ENCODE results near the gene TCF4. TPM values are rescaled to one million over a fixed set of nuclear protein-coding genes. Genes with fewer than 3 reads are reported as not detected.

TCF4 gene
- total and polyA plus RNA-seq, 5 donors: 17.3 to 73.6 (median 58.7) TPM

- no peak for ATAC-seq
Observed at GRCh38 chr18:55229682-55230081, 358.3 kb downstream of the TCF4 start.

DNA sequence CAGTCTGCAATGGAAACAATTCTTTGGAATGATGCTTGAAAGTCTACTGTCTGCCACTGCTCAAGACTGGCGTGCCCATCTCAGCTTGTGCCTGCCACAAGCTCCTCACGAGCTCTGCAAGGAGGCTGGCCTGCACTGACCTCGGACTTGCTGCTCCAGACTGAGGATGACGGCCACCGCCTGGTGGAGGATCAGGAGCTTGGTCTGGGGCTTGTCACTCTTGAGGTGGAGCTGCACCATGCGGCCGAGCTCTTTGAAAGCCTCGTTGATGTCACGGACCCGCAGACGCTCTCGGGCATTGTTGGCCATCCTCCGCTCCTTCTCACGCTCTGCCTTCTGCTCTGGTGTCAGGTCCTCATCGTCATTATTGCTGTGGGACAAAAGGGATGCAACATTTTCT, 359.3 kb downstream of the TCF4 start:
- ATAC-seq: peak in 1 of 2 donors; percentile 26
- Histone ChIP-seq H3K9me3 (ENCODE audit: control insufficient read depth, low read length) (no peaks in the 10 kb centered on the region), H3K4me1 (ENCODE audit: control insufficient read depth, insufficient read depth, low read length) (no peaks in the 10 kb centered on the region), H3K27me3 (ENCODE audit: control insufficient read depth, insufficient read depth) (no peaks in the 10 kb centered on the region), H3K4me3 (ENCODE audit: low read length) (no peak overlapping the region), H3K27ac (ENCODE audit: low read length) (no peak overlapping the region)
- intact Hi-C loops (cut with DNase I): loop anchor here in 1 of 4 donors (10.0 kb wide), 1 partner anchor 546 kb away; no protein-coding TSS in a partner anchor
- peak in 1 of 3 donors; percentile 56 for DNase-seq
- WGBS: 86% methylated on average over 15 of the region's 15 CpGs

More at GRCh38 chr18:55229682-55230081, 358.3 kb downstream of the TCF4 start:
- intact Hi-C loops (cut with DNase I): loop anchor here in 2 of 4 donors (10.0 kb wide), 3 partner anchors 95 to 1345 kb away; no protein-coding TSS in a partner anchor
- Histone ChIP-seq H3K4me3 (ENCODE audit: low read length) (no peak overlapping the region), H3K27ac (ENCODE audit: low read length) (no peak overlapping the region), H3K27me3 (ENCODE audit: control insufficient read depth, insufficient read depth) (no peaks in the 10 kb centered on the region), H3K4me1 (ENCODE audit: control insufficient read depth, insufficient read depth, low read length) (no peaks in the 10 kb centered on the region), H3K9me3 (ENCODE audit: control insufficient read depth, low read length) (no peaks in the 10 kb centered on the region)
- 87% methylated on average over 4 of the region's 4 CpGs for WGBS
- no peak for DNase-seq

DNA sequence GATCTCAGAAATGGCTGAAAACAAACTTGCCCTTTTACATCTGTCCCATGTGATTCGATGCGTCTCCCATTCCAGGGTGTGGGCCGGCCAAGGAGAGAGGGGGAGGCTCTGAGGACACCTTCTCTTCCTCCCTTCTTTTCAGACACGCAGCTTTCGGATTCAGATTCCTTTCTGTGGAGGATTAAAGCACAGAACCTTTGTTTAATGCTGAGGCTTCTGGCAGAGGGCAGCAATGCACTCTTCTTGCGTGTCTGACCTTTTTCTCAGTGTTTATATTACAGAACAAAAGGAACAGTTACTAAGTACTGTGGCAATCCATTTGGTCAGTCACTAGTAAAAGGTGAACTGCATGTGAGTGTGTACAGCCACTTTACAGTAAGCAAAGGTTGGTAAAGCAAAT, 359.8 kb downstream of the TCF4 start:
- ATAC-seq (peak in 1 of 2 donors; percentile 14), DNase-seq (no peak)
- Histone ChIP-seq H3K9me3 (ENCODE audit: control insufficient read depth, low read length) (no peaks in the 10 kb centered on the region), H3K4me1 (ENCODE audit: control insufficient read depth, insufficient read depth, low read length) (no peaks in the 10 kb centered on the region), H3K27me3 (ENCODE audit: control insufficient read depth, insufficient read depth) (no peaks in the 10 kb centered on the region), H3K27ac (ENCODE audit: low read length) (no peak overlapping the region), H3K4me3 (ENCODE audit: low read length) (no peak overlapping the region)
- intact Hi-C loops (cut with DNase I): loop anchor here in 1 of 4 donors (10.0 kb wide), 1 partner anchor 547 kb away; no protein-coding TSS in a partner anchor
- WGBS: 55% methylated on average over 6 of the region's 6 CpGs

GRCh38 chr18:55227771-55228170, 360.2 kb downstream of the TCF4 start:
- H3K27ac ChIP-seq (ENCODE audit: low read length): no peak overlapping the region
- H3K27me3 ChIP-seq (ENCODE audit: control insufficient read depth, insufficient read depth): no peaks in the 10 kb centered on the region
- no peak overlapping the region for H3K4me3 ChIP-seq (ENCODE audit: low read length)
- 87% methylated on average over 3 of the region's 3 CpGs for WGBS
- H3K9me3 ChIP-seq (ENCODE audit: control insufficient read depth, low read length): no peaks in the 10 kb centered on the region
- ATAC-seq: no peak
- intact Hi-C loops (cut with DNase I): loop anchor here in 1 of 4 donors (10.0 kb wide), 1 partner anchor 547 kb away; no protein-coding TSS in a partner anchor
- no peak for DNase-seq
- no peaks in the 10 kb centered on the region for H3K4me1 ChIP-seq (ENCODE audit: control insufficient read depth, insufficient read depth, low read length)

DNA sequence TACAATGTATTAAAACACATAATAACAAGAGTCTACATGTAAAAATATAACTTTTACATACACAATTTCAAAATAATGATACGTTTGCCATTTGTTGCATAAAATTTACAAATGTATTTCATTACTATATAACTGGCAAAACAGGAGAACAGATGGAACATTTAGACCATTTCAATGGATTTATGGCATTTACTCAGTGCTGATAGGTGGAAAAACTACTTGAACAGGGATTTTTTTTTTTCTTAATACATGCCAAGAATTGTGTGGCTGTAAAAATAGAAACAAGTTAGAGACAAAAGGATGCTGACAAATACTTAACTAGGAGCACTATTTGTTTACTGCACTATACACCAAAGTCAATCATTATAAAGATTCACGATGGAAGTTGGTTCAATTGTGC, 361.9 kb downstream of the TCF4 start:
- DNase-seq (no peak), ATAC-seq (no peak)
- Histone ChIP-seq H3K4me3 (ENCODE audit: low read length) (no peak overlapping the region), H3K9me3 (ENCODE audit: control insufficient read depth, low read length) (no peaks in the 10 kb centered on the region), H3K4me1 (ENCODE audit: control insufficient read depth, insufficient read depth, low read length) (no peaks in the 10 kb centered on the region), H3K27me3 (ENCODE audit: control insufficient read depth, insufficient read depth) (no peaks in the 10 kb centered on the region), H3K27ac (ENCODE audit: low read length) (no peak overlapping the region)
- WGBS: 64% methylated on average over 2 of the region's 2 CpGs
- intact Hi-C loops (cut with DNase I): loop anchor here in 1 of 4 donors (10.0 kb wide), 1 partner anchor 549 kb away; no protein-coding TSS in a partner anchor

- H3K4me3 ChIP-seq (ENCODE audit: low read length): no peak overlapping the region
- H3K4me1 ChIP-seq (ENCODE audit: control insufficient read depth, insufficient read depth, low read length): no peaks in the 10 kb centered on the region
- intact Hi-C loops (cut with DNase I): loop anchor here in 1 of 4 donors (10.0 kb wide), 1 partner anchor 551 kb away; no protein-coding TSS in a partner anchor
- DNase-seq: no peak
- no peak for ATAC-seq
- H3K27ac ChIP-seq (ENCODE audit: low read length): no peak overlapping the region
- no peaks in the 10 kb centered on the region for H3K9me3 ChIP-seq (ENCODE audit: control insufficient read depth, low read length)
- no peaks in the 10 kb centered on the region for H3K27me3 ChIP-seq (ENCODE audit: control insufficient read depth, insufficient read depth)
- WGBS: 77% methylated on average over 1 of the region's 1 CpG
Observed at GRCh38 chr18:55224086-55224625, 363.8 kb downstream of the TCF4 start.

- ATAC-seq (no peak), DNase-seq (no peak)
- Histone ChIP-seq H3K9me3 (ENCODE audit: control insufficient read depth, low read length) (no peaks in the 10 kb centered on the region), H3K27me3 (ENCODE audit: control insufficient read depth, insufficient read depth) (no peaks in the 10 kb centered on the region), H3K4me1 (ENCODE audit: control insufficient read depth, insufficient read depth, low read length) (no peaks in the 10 kb centered on the region), H3K27ac (ENCODE audit: low read length) (no peak overlapping the region), H3K4me3 (ENCODE audit: low read length) (no peak overlapping the region)
- intact Hi-C loops (cut with DNase I): loop anchor here in 1 of 4 donors (10.0 kb wide), 1 partner anchor 553 kb away; no protein-coding TSS in a partner anchor
- 77% methylated on average over 3 of the region's 3 CpGs for WGBS
Observed at GRCh38 chr18:55221622-55222021, 366.4 kb downstream of the TCF4 start.

DNA sequence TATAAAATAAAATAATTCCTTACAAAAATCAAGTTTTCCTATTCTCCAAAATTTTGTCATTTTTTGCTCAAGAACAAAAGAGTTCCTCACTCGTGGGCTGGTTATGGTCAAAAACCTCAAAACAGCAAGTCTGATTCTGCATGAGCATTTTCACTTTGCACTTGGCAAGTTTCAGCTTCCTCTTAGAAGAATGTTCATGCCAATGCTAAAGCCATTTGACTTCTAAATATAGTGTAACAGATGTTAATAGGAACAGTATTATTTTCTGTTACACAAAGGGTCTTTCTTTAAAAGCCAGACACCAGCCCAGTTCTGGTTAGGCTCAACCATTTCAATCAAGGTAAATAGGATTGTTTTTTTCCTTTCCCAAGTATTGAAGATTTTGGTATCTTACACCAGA, 367.5 kb downstream of the TCF4 start:
- no peak for ATAC-seq
- intact Hi-C loops (cut with DNase I): loop anchor here in 1 of 4 donors (10.0 kb wide), 1 partner anchor 554 kb away; no protein-coding TSS in a partner anchor
- Histone ChIP-seq H3K9me3 (ENCODE audit: control insufficient read depth, low read length) (no peaks in the 10 kb centered on the region), H3K27me3 (ENCODE audit: control insufficient read depth, insufficient read depth) (no peaks in the 10 kb centered on the region), H3K4me3 (ENCODE audit: low read length) (no peak overlapping the region), H3K4me1 (ENCODE audit: control insufficient read depth, insufficient read depth, low read length) (no peaks in the 10 kb centered on the region), H3K27ac (ENCODE audit: low read length) (no peak overlapping the region)
- DNase-seq: no peak
- 20% methylated on average over 1 of the region's 1 CpG for WGBS

DNA sequence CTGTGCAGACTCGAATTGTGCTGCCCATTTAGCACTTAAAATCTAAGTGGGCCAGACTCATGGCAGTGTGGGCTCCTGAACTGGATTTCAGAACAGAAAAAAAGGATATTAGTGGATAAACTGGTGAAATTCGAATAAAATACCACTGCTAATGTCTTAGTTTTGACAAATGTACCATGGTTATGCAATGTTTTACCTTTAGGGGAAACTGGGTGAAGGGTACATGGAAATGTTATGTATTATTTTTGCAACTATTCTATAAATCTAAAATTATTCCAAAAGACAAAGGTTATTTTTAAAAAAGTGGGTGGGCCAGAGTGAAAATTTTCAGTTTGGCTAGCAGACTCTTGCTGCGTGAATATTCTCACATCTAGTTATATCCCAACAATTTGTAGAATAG, 368.2 kb downstream of the TCF4 start:
- Histone ChIP-seq H3K27me3 (ENCODE audit: control insufficient read depth, insufficient read depth) (no peaks in the 10 kb centered on the region), H3K4me1 (ENCODE audit: control insufficient read depth, insufficient read depth, low read length) (no peaks in the 10 kb centered on the region), H3K27ac (ENCODE audit: low read length) (no peak overlapping the region), H3K4me3 (ENCODE audit: low read length) (no peak overlapping the region), H3K9me3 (ENCODE audit: control insufficient read depth, low read length) (no peaks in the 10 kb centered on the region)
- ATAC-seq (no peak), DNase-seq (no peak)
- 88% methylated on average over 3 of the region's 3 CpGs for WGBS
- intact Hi-C loops (cut with DNase I): loop anchor here in 1 of 4 donors (10.0 kb wide), 1 partner anchor 555 kb away; no protein-coding TSS in a partner anchor

GRCh38 chr18:55219059-55219458, 368.9 kb downstream of the TCF4 start:
- H3K4me1 ChIP-seq (ENCODE audit: control insufficient read depth, insufficient read depth, low read length): no peaks in the 10 kb centered on the region
- intact Hi-C loops (cut with DNase I): no loop called here
- ATAC-seq (no peak), DNase-seq (no peak)
- no peaks in the 10 kb centered on the region for H3K9me3 ChIP-seq (ENCODE audit: control insufficient read depth, low read length)
- H3K27ac ChIP-seq (ENCODE audit: low read length): no peak overlapping the region
- WGBS: 83% methylated on average over 3 of the region's 3 CpGs
- H3K4me3 ChIP-seq (ENCODE audit: low read length): no peak overlapping the region
- no peaks in the 10 kb centered on the region for H3K27me3 ChIP-seq (ENCODE audit: control insufficient read depth, insufficient read depth)

DNA sequence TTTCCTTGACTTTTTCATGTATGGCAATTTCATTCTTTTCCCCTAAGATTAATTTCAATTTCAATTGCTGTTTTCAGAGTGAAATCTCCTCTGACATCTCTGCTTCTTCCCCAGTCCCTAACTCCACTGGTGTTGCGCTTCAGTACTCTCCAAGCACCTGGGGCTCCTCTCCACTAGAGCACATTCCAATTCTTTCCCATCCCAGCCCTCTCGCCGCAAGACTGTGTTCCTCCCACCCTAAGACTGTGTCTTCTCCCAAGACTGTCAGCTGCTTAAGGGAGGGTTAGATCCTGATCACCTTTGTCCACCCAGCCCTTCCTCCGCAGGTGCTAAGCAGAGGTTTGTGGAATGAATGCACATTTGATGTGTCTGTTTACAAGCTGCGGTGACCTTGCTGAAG, 373.0 kb downstream of the TCF4 start:
- Histone ChIP-seq H3K4me1 (ENCODE audit: control insufficient read depth, insufficient read depth, low read length) (no peaks in the 10 kb centered on the region), H3K4me3 (ENCODE audit: low read length) (no peak overlapping the region), H3K27ac (ENCODE audit: low read length) (no peak overlapping the region), H3K27me3 (ENCODE audit: control insufficient read depth, insufficient read depth) (no peaks in the 10 kb centered on the region), H3K9me3 (ENCODE audit: control insufficient read depth, low read length) (no peaks in the 10 kb centered on the region)
- WGBS: 84% methylated on average over 5 of the region's 5 CpGs
- DNase-seq: no peak
- intact Hi-C loops (cut with DNase I): no loop called here
- ATAC-seq: no peak

All from right cardiac atrium (tissue), 5 donors.